HG03025 (cell line): Measurements from ENCODE around the gene PTPRN2.
"Not testable (repeated sequence)": the region's sequence is repeated elsewhere in the genome, so short reads cannot be mapped to it uniquely, and the experiment has no call there.

Experiments used
- ATAC-seq: cut with Tn5 transposase; IDR thresholded peaks from one replicate; pipeline ENCODE4 v1.9.1; 2021; ENCODE audit warnings: mild to moderate bottlenecking, moderate library complexity; ENCODE audit not compliant: unreplicated experiment, low FRiP score

The PTPRN2 gene

DNA sequence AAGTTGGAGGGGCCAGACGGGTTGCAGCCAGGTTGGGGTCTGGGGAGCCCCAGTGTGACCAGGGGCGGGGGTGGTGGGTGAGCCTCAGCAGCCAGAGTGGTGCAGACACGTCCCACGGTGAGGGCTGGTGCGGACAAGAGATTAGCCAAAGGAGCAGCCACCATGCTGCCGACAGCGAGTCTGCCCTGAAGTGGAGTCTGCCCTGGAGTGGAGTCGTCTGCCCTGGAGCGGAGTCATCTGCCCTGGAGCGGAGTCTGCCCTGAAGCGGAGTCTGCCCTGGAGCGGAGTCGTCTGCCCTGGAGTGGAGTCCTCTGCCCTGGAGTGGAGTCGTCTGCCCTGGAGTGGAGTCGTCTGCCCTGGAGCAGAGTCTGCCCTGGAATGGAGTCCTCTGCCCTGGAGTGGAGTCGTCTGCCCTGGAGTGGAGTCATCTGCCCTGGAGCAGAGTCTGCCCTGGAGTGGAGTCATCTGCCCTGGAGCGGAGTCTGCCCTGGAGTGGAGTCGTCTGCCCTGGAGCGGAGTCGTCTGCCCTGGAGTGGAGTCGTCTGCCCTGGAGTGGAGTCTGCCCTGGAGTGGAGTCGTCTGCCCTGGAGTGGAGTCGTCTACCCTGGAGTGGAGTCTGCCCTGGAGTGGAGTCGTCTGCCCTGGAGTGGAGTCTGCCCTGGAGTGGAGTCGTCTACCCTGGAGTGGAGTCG is 64.3 kb downstream of the PTPRN2 start:
- not testable (repeated sequence) for ATAC-seq

DNA sequence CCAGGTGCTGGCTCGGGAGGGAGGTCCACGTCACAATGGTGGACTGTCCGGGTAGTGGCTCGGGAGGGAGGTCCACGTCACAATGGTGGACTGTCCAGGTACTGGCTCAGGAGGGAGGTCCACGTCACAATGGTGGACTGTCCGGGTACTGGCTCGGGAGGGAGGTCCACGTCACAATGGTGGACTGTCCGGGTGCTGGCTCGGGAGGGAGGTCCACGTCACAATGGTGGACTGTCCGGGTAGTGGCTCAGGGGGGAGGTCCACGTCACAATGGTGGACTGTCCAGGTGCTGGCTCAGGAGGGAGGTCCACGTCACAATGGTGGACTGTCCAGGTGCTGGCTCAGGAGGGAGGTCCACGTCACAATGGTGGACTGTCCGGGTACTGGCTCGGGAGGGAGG is 65.8 kb downstream of the PTPRN2 start:
- ATAC-seq: not testable (repeated sequence)

DNA sequence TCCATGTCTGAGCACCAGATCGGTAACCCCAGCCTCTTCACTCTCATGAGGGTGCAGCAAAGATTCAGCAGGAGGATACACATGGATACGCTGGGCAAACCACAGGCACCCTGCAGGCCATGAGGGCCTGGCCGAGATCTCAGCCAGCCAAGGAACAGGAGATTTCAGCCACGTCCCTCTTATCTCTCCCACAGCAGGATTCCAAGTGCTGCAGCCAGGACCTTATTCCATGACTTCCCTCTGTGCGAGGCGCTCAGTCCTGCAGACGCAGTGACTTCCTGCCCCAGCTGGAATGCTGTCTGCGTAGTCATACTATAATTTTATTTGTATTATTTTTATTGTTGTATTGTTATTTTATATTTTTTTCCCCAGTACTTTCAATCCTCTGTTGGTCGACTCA is 66.8 kb downstream of the PTPRN2 start:
- no peak for ATAC-seq

DNA sequence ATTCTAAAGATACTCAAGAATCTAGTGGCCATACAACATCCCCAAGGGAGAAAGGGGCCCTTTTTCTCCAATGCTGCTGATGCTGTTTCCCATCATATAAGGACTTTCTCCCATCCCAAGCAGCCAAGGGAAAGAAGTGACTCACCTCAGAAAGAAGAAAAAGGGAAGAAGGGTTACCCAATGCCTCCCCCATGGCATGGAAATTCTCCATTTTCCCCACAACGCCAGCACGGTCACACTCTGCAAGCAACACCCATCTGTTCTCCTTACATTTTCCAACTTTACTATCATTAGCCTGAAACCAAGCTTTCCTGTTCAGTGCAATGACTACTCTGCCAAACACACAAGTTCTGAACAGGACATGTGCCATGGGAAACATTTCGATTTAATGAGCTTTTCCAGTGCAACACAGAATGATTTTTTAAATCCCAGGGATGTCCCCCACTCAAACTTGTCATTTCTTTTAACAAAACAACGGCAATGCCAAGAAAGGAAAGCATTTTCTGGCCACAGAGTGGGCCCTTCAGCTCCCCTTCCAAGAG is 67.9 kb downstream of the PTPRN2 start:
- no peak for ATAC-seq

GRCh38 chr7:158518980-158519632 is 68.5 kb downstream of the PTPRN2 start:
- ATAC-seq: no peak

- ATAC-seq: no peak
Observed at GRCh38 chr7:158517571-158517970, 70.1 kb downstream of the PTPRN2 start.

DNA sequence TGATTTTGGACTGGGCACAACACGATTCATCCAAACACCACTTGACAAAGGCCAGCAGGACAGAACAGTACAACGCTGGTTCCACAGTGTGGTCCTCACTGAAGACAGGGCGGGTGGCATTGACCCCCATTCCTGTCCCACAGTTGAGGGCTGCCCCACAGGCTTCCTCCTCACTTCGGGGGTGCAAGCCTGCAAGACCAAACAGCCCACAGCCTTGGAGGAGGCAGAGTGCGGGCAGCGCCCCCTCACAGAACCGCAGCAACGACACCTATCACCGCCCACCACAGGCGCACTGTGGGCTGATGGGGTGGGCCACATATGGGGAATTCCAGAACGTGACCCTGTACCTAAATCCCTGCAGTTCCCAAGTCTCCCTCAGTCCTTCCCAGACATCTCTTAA is 70.6 kb downstream of the PTPRN2 start:
- ATAC-seq: no peak

DNA sequence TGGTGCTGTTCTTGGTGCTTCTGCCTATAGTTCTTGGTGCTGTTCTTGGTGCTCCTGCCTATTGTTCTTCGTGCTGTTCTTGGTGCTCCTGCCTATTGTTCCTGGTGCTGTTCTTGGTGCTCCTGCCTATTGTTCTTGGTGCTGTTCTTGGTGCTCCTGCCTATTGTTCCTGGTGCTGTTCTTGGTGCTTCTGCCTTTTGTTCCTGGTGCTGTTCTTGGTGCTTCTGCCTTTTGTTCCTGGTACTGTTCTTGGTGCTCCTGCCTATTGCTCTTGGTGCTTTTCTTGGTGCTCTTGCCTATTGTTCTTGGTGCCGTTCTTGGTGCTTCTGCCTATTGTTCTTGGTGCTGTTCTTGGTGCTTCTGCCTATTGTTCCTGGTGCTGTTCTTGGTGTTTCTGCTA is 71.1 kb downstream of the PTPRN2 start:
- no peak for ATAC-seq

DNA sequence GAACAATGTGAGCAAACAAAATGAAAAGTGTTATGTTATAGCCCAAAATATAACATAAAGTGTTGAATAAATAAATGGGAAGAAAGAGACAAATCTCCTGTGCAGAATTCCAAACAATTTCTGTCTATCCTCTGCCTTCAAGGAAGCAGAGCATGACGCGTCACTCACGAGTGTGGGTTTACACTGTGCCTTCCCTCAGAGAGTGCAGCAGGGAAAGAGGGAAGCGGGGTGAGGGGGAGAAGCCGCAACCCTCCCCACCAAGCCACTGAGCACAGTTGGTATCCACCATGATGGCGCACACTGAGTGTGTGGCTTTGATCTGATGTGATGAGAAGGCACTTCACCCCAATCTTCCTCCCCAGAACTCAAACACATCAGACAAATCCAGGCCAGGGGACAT is 74.8 kb downstream of the PTPRN2 start:
- ATAC-seq: no peak

DNA sequence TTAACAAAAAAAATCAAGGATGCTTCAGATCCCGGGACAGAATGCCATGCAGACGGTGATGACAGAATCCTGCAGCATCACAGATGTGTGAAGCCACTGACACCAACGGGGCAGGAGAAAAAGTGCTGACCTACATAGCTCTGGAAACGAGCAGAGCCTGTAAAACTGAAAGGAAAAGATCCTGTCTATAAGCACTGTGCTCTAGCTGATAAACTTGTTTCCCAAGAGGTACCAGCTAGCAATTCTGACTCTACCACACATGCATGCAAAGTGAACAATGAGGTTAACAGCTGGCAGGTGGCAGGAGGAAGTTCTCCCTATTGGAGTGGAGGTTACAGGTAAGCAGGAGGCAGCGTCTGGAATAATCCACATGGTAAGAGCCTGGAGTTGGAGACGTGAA is 75.6 kb downstream of the PTPRN2 start:
- ATAC-seq: no peak

- ATAC-seq: no peak
Observed at GRCh38 chr7:158508802-158509385, 78.7 kb downstream of the PTPRN2 start.

DNA sequence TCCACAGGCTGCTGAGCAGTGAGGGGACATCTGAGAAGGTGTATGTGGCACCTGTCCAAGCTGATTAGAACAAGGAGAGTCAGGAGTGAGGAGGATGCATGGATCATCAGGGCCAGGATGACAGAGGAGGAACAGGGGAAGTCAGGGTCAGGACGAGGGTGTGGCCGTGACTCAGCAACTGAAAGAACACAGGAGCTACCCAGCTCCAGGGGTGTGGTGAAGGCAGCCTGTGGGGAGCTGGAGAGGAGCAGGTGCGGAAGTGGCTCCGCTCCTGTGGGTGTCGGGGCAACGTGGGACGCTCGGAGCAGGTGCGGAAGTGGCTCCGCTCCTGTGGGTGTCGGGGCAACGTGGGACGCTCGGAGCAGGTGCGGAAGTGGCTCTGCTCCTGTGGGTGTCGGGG is 79.3 kb downstream of the PTPRN2 start:
- not testable (repeated sequence) for ATAC-seq

DNA sequence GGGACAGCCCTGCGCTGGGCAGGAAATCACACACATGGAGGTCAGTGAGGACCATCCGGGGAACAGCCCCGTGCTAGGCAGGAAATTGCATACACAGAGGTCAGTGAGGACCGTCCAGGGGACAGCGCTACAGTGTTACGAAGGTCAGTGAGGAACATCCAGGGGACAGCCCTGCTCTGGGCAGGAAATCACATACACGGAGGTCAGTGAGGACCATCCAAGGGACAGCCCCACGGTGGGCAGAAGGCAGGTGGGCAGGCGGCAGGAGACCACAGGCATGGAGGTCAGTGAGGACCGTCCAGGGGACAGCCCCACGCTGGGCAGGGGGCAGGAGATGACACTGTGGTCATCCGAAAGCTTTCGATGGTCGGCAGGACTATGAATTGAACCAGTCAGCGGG is 79.7 kb downstream of the PTPRN2 start:
- ATAC-seq: no peak

- not testable (repeated sequence) for ATAC-seq
Observed at GRCh38 chr7:158507175-158507574, 80.4 kb downstream of the PTPRN2 start.

DNA sequence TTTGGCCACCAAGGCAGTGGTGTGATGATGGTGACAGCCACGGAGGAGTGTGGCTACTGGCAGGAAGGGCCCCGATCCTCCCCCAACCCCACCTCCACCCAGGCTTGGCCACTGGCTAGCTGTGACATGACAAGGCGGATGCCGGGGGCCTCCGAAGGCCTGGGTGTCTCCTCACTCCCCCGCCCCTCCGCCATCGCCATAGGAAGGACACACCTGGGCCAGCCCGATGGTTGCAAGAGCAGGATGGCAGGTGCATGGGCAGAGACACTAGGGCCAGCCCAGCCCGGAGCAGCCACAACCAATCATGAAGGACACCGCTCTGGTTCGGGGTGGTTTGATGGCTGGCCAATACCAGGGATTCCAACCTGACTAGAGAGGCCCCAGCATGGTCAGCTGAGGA is 81.0 kb downstream of the PTPRN2 start:
- ATAC-seq: no peak

DNA sequence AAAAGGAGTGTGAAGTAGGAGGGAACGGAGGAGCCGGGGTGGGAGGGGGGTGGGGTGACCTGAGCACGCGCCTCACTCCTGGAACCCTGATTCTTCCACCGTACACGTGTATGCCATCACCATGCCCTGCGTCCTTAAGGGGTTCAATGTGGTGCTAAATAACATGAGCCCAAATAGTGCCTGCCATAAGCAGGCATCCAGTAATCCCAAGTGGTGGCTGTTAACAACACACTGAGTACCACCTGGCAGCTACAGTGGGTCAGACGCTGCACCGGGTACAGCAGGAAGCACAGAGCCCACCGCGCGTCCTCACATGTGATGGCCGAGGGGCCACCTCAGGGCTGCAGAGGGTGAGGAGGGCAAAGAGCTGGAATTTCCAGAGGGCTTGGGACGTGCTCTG is 81.9 kb downstream of the PTPRN2 start:
- no peak for ATAC-seq

DNA sequence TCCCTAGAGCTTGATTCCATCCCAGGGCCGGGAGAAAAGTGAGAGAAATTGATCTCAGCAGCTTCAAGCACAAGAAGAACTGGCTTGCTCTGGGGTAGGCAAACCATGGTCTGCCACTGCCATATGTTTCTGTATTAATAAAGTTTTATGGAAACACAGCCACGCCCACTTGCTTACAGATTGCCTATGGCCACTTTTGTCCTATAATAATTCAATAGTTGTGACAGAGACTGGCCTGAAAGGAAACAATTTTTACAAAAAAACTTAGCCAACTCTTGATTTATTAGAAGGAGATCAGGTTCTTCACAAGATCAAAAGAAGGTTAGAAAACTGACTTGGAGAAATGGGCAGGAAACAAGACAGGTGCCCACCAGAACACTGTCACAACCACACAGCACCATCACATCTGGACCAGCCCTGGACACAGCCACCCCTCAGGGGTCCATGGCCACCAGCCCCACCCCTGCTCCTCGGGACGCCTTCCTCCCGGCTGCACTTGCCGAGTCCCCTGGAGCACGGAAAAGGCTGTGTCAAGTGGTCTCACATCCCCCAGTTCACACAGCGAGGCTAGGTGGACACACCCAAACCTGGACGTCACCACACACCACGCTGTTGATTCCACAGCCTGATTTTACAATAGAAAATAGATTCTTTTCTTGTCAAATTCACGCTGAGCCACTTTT is 85.4 kb downstream of the PTPRN2 start:
- no peak for ATAC-seq

DNA sequence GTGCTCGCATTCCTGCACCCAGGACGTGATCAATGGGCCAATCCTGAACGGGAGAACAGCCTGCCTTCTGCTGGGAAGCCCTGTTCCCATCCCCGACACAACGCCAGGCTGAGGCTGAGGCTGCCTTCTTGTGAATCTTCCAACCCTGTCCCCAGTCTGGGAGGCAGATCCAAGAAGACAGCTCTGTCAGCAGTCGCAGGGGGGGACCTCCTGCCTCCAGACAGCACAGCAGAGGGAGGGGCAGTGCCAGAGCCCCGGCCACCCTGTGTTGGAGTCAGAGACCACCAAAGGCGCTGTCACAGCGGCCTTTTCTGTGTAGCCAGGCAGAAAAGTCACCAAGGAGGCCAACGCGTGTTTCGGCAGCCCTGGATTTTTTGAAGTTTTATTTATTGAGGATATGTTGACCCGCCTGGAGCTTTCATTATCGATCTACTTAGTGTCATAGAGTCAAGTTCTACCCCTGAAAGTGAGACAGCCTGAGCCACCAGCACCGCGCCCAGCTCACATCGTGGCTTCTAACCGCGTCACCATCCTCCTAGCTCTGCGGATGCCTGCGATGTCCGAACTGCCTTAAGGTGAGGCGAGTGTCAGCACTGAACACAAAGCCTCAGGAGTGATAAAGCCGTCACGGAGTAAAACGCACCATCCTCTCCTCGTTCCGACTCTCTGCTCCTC is 86.1 kb downstream of the PTPRN2 start:
- no peak for ATAC-seq

DNA sequence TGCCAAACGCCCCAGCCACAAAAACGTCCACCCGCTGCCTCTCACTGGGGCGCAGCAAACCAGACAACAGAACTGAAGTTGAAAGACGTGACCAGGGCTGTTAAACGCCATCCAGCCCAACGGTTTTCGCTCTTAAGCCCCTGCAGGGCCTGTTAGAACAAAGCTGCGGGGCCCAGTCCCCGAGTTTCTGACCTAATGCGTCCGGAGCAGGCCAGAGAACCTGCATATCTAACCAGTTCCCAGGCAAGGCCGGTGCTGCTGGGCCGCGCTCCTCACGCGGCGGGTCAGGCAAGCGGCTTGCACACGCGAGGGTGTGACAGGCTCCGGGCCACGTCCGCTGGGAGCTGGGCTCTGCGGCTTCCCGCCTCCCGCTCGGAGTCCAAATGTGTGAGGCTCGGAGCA is 87.0 kb downstream of the PTPRN2 start:
- no peak for ATAC-seq

GRCh38 chr7:158499082-158499455 is 88.6 kb downstream of the PTPRN2 start:
- no peak for ATAC-seq
